CD4-positive, alpha-beta T cell treated with Interleukin-10 for 1 hour (primary cell): Measurements from ENCODE around the gene PRICKLE2.

Experiments
- DNase-seq: peaks from one replicate; pipeline ENCODE4 v3.0.0-alpha.2; 2020

The PRICKLE2 gene

DNA sequence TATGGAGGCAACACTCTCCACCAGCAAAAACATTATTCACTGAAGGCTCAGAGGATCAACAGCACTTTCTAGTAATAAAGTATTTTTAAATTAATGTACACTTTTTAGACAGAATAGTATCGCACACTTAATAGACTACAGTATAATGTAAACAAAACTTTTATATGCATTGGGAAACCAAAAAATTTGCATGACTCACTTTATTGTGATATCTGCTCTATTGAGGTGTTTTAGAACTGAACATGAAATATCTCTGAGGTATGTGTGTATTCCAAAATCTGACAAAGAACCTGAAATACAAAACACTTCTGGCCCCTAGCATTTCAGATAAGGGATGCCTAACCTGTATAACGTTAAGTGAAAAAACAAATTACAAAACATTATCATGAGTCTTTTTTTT is 99.7 kb downstream of the PRICKLE2 start:
- no peak for DNase-seq

DNA sequence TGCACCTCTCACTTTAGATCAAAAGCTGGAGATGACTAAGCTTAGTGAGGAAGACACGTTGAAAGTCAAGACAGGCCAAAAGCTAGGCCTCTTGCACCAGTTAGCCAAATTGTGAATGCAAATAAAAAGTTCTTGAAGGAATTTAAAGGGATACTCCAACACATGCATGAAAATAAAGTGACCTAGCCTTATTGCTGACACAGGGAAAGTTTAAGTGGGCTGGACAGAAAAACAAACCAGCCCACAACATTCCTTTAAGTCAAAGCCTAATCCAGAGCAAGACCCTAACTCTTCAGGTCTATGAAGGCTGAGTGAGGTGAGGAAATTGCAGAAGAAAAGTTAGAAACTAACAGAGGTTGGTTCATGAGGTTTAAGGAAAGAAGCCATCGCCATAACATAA is 101.3 kb downstream of the PRICKLE2 start:
- DNase-seq: no peak

DNA sequence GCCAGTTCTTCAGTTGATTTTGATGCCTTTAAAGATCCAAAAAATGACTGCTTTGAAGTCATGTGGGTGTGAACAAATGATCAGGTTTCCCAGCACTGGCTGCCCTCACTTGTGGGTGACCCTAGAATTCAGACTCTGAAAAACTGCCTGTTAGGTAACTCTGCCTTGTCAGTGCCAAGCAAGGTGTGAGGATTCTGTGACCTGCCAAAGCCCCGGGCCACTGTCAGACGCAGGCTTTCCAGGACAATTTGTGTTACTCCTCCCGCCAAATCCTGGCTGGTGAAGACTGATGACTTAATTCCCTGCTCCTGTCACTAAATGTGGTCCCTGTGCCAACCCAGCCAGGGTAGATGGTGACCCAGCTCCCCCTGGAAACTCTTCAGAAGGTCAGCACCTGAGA is 102.8 kb downstream of the PRICKLE2 start:
- no peak for DNase-seq

DNA sequence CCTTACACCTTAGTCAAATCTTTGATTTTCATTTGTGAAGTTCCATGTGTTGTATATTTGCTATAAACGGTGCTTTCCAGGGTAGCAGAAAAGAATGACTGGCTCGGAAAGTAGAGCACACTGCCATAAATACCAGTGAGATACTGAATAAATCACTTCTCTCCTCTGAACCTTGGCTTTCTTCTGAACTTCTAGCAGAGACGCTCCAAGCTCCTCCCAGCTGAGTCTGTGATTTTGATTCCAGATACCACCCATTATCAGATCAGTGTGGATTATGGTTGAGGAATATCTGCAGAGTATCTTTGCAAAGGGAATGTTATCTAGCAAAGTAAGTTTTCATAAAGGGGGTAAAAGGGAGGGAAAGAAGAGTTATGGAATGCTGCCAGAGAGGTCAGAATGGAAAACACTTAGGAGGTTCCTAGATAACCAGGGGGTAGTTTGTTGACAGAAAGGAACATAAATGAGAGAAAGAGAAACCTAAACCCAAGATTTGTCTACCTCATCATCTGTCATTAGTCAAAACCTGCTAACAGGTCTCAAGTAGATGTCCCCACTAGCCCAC is 103.4 kb downstream of the PRICKLE2 start:
- no peak for DNase-seq

DNA sequence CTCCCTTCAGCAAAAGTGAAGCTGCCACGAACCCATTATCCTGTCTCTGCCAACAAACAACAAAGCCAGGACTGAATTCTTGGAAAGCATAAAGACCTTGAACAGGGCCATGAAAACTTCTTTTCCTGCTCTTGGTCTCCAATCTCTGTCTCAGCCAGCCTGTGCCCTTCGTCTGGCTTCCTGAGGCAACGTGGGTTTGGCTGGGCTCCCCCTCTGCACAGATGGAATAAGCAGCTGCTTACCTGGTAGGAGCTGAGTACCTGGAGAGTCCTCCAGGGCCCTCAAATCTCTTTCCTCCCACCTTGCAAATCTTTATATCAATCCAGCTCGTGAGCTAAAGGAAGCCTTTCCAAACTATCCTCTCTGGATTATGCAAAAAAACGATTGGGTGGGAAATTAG is 104.4 kb downstream of the PRICKLE2 start:
- DNase-seq: no peak

DNA sequence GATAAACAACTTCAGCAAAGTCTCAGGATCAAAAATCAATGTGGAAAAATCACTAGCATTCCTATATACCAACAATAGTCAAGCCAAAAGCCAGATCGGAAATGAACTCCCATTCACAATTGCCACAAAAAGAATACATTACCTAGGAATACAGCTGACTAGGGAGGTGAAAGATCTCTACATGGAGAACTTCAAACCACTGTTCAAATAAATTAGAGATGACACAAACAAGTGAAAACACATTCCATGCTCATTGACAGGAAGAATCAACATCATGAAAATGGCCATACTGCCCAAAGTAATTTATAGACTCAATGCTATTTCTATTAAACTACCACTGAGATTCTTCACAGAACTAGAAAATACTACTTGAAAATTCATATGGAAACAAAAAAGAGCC is 107.8 kb downstream of the PRICKLE2 start:
- no peak for DNase-seq

DNA sequence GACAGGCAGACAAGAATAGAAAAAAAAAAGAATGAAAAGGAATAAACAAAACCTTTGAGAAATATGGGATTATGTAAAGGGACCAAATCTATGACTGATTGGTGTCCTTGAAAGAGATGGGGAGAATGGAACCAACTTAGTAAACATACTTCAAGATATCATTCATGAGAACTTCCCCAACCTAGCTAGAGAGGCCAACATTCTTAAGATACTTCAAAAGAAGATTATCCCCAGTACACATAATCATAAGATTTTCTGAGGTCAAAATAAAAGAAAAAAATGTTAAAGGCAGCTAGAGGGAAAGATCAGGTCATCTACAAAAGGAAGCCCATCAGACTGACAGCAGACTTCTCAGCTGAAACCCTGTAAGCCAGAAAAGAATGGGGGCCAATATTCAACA is 110.6 kb downstream of the PRICKLE2 start:
- DNase-seq: no peak

DNA sequence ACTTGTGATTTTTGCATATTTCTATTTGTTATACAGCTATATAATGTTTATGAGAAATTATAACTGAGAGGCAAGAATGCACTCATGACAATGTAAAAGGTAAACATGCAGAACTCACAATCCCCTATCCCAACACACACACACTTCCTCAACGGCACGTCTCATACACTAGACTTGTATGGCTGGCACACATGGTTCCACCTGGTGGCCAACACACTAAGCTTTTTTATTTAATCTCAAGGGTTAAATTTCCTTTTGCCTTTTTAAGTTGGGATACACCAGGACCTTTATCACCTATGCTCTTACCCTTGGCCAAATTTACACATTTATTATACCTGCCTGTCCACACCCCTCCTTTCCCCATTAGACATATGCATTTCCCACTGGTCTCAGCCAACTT is 113.4 kb downstream of the PRICKLE2 start:
- DNase-seq: no peak

DNA sequence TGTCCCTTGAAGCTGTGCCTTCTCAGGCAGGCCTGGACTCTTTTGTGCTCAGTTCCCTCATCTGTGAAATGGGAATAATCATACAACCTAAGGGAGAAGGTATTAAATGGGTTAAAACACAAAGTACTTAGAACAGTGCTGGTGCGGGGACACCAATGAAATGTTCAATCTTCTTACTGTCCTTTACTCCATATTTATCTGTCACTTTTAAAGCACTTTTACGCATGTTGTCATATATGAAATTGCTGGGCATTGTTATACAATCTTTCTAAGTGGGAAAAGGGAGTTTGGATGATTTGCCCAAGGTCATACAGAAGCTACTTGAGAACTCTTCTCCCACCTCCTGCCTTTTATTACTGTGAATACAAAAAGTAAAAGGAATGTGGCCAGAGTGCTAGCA is 114.2 kb downstream of the PRICKLE2 start:
- no peak for DNase-seq

DNA sequence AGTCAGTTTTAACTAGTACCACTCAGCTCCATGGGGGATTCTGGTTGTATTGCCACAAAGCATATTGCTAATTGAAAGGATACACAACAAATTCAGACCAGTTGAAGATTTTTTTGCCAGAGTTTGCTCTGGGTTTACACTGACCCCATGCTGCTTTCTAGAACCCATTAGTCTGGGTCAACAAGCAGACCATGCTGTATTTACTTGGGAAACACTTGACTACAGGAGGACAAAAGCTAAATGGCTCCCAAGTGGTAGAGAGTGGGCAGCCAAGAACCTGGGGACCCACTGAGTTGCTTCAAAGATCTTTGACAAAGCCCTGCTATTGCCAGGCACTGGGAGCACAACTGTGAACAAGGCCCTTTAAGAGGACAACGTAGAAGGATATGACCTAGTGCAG is 115.2 kb downstream of the PRICKLE2 start:
- no peak for DNase-seq

DNA sequence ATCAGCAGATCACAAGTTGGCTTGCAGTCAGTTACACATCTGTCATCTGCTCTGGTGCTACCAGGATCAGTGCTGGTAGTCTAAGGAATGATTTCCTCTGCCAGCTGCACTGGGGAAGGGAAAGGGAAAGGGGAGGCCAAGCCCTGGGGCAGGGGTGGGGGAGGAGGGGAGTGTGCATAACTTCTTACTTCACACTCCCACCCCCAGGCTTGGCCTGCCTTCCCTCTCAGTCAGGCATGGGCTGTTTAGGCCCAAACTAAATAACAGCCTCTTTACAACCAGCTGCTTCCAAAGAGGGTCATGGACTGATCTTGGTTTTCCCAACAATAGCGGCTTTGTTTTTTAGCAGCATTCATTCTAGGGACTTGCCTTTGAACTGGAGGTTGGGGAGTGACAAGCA is 115.8 kb downstream of the PRICKLE2 start:
- DNase-seq: no peak

DNA sequence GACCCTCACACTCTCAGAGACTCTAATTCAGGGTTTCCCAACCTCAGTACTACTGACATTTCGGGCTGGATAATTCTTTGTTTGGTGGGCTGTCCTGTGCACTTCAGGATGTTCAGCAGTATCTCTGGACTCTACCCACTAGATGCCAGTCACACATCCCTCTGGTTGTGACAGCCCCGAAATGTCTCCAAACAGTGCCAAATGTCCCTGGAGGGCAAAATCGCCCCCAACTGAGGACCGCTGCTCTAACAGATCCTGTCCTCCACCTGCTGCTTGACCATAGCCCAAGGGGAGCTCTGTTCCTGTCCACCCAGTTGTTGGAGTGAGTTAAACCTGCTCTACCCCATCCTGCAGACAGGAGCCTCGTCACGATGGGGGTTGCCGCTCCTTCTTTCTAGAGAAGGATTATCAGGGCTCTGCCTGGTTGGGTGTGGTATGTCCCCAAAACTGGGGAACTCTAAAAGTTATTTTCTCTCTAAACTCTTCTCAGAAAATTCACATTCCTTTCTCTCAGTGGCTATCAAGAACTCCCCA is 116.4 kb downstream of the PRICKLE2 start:
- DNase-seq: no peak

DNA sequence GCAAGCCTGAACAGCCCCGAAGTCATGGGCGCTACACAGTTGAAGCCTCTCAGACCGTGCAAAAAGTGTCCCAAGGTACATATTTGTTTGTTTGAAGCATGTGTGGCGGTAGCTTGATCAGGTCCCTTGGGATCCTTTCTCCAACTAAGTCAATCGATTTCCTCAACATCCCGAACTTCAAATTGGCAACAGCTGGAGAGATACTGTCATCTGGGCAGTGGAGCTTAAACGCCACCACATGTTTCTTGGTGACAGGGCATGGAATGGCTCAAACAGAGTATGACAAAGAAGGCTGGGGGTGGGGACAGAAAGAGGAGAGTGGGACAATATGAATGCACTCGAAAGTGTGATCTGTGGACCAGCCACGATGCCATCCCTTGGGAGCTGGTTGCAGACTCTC is 117.0 kb downstream of the PRICKLE2 start:
- DNase-seq: no peak

DNA sequence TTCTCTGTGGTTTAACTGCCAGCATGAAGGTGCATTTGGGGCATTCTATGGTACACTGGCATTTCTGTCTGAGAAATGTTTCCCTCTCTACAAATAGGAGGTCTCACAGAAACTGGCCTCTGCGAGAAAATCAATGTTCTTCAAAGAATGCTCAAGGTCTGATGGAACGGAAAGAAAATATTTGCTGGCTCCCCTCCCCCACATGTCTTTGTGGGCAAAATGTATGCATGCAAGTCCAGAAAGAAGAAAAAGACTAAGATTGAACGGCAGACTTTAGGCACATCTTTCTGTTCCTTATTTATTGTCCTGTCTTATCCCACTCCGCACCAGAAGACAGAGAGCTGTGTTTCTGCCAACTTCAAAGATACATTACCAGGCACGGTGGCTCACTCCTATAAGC is 118.1 kb downstream of the PRICKLE2 start:
- DNase-seq: no peak

DNA sequence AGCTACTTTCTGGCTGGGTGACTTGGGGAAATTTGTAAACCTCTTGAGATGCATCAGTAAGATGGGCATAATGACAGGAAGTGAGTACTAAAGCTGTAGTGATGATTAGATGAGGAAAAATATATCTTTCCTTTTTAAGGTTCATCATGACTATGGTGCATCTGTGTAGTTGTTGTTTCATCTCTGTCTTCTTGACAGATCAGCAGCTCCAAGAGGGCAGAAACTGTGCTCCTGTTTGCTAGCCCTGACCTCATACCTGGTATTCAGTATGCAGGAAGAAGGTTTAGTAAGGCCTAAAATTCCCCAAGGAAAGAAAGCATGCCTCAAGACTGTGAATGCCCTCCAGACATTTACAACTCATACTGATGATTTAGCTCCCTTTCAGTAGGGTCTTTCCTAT is 119.5 kb downstream of the PRICKLE2 start:
- DNase-seq: no peak

DNA sequence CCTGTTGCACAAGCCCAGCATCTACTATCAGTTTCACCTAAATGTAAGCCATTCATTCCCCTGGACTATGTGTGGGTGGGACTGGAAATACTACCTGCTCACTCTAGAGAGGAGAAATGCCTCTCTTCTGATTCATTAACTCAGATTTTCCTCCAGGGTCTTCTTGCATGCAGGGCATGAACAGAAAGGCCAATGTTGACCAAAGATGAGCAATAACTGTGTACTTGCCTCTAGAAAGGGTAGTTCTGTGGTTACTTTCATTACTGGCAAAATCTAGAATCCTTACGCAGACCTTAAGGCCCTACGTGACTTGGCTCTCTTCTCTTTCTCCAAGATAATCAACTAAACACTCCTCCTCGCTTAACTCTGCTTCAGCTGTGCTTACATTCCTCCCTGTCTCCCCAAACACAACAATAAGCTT is 120.6 kb downstream of the PRICKLE2 start:
- DNase-seq: no peak

DNA sequence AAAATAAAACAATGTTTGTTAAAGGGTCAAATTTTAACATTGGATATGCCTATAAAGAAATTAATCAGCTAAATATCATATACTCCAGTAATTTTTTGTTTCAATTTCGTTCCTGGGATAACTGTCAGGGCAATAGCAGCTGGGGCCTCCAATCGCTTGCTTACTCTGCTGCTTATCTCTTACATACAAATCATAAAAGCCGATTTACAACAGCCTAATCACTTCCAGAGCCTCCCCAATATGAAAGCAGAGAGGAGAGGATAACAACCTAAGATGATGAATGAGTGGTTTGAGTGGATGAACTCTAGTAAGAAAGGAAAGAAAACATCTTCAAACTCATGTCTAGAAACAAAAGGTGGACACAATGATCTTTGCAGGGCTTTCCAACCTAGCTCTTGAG is 121.3 kb downstream of the PRICKLE2 start:
- no peak for DNase-seq

DNA sequence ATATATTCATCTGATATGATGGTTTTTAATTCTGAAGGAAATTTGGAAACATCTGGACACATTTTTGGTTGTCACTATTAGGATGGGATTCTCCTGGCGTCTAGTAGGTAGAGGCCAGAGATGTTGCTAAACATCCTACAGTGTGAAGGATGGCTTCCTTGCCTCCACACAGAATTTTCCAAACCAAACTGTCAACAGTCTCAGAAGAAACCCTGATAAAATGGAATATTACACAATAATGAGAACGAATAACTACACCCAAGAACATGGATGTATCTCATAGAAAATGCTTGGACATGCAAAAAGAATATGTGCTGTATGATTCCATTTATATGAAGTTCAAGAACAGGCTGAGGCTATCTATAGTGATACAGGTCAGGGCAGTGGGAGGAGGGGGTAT is 122.1 kb downstream of the PRICKLE2 start:
- no peak for DNase-seq

DNA sequence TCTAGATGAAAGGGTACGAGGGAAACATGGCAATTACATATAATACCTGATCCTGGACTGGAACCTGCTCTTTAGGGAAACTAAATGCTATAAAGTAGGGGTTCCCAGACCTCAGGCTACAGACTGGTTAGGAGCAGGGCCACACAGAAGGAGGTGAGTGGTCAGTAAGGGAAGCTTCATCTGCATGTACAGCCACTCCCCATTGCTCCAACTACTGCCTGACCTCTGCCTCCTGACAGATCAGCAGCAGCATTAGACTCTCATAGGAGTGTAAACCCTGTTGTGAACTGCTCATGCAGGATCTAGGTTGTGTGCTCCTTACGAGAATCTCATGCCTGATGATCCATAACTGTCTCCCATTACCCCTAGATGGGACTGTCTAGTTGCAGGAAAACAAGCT is 123.1 kb downstream of the PRICKLE2 start:
- DNase-seq: no peak

DNA sequence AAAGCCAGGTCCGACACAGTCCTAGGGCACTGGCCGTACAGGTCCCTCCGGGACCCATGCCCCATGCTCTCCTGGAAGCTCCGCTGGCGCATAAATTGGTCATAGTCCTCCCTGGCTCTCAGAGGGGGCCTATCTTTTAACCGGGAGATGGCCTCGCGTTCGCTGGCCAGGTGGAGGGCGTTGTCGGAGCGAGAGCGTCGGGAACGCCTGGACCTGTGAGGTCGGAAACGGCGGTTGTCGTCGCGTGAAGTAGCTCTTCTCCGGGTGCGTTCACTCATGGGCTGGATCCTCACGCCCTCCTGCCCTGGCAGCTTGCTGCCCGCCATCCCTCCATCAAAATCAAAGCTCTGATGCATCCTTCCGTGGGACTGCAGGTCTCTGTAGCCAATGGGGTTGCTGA is 126.0 kb downstream of the PRICKLE2 start:
- no peak for DNase-seq

DNA sequence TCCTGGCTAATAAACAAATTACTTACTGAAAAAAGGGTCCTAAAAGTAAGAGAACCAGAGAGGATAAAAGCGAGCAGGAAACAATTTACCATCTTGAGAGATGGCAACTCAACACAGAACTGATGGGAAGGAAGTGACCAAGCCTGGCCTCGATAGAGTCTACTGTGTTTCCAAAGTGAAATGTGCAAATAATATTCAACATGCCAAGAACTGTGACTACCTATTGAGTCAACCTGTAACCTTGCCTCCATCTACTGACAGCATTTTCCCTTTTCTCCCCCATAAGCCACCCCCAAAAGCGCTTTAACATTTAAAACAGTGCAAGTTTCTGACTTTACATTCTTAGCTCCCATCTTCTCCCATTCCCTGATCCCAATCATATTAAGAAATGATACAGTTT is 126.6 kb downstream of the PRICKLE2 start:
- no peak for DNase-seq

DNA sequence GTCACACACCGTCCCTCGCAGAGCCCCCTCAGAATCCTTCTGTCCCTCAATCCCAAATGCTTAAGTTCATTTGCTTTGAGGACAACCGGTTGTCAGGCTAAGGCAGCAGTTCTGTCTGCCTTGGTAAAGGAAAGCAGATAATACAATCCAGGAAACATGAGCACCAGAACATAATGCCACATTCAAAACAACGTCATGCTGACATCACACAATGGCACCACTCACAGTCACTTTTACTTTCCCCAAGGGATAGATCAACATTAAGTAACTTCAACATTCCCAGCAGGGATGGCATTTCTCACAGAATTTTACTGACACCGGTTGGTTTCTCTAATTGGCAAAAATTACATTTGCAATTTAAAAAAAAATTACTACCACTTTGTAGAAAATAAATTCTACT is 127.3 kb downstream of the PRICKLE2 start:
- DNase-seq: no peak

DNA sequence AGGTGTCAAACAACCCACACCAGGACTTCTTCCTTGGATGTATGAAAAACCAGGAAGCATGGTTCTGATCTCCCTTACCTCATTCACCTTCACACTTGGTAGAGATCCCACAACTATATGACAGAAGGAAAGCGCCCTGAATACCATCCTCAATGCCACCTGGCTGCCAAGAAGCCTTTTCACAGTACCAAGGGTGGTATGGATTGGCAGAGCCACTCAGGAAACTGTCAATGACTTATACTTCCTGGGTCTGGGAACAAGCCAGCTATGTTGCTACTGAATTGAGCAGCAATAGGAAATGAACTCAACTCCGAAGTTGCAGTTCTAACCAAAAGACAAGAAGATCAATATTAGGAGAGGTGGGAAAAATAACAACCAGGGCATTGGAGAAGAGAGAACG is 129.5 kb downstream of the PRICKLE2 start:
- no peak for DNase-seq

DNA sequence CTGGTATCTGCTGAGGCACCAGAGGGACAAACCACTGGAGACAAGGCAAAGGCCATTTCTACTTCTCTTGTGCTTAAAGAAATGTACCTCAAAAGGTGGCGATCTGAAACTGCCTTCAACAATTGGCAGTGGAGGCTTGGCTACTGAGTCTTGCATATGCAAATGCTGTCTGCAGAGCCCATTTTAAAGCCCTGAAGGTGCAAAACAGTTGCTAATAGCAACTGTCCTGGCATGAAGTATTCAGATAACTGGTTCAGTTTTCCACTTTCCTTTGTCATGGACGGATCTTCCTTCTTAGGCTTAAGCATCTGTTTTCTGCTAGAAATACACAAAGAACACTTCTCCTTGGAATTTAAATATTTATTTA is 130.6 kb downstream of the PRICKLE2 start:
- no peak for DNase-seq

DNA sequence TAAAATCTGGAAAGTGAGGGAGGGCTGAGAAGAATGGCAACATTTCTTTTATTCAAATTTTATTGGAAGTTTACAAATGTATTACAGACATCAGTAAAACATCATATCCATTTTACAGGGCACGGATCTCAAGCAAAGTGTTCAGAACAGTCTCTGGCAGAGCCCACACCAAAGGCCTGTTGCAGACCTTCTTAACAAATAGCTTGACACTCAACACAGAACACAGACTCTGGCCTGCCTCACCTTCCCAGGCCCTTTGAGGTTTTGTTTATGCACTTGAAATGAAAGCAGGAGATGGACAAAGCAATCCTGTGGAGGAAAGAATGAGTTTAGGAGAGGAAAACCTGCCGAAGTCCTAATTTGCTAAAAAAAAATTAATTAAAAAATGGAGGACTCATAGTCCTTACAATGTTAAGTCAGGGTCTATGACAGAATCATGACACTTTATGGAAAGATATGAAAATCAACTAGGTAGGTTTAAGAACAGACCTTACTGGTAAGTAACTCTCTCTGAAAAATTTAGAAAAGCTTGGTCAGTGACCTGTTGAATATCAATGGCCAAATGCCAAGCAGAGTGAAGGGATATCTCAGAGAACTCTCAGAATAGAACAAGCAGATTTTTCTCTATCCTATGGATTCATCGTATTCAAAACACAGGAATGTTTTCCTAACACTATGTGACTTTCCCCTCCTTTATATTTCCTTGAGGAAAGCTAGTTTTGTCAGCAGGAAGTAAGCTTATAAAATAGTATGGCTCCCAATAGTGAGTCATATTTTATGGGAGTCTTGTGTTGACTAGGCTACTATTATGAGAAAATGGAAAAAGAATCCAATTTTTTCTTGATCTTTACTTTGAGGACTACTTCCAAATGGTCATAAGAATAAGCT is 131.2 kb downstream of the PRICKLE2 start:
- no peak for DNase-seq
